Eye (tissue), 1 donor: ENCODE results near the gene UNK.

ENCODE experiments used
- DNase-seq: peaks from one replicate; pipeline ENCODE4 v3.0.0-alpha.2; 2015

Gene UNK, protein sequence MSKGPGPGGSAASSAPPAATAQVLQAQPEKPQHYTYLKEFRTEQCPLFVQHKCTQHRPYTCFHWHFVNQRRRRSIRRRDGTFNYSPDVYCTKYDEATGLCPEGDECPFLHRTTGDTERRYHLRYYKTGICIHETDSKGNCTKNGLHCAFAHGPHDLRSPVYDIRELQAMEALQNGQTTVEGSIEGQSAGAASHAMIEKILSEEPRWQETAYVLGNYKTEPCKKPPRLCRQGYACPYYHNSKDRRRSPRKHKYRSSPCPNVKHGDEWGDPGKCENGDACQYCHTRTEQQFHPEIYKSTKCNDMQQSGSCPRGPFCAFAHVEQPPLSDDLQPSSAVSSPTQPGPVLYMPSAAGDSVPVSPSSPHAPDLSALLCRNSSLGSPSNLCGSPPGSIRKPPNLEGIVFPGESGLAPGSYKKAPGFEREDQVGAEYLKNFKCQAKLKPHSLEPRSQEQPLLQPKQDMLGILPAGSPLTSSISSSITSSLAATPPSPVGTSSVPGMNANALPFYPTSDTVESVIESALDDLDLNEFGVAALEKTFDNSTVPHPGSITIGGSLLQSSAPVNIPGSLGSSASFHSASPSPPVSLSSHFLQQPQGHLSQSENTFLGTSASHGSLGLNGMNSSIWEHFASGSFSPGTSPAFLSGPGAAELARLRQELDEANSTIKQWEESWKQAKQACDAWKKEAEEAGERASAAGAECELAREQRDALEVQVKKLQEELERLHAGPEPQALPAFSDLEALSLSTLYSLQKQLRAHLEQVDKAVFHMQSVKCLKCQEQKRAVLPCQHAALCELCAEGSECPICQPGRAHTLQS

DNA sequence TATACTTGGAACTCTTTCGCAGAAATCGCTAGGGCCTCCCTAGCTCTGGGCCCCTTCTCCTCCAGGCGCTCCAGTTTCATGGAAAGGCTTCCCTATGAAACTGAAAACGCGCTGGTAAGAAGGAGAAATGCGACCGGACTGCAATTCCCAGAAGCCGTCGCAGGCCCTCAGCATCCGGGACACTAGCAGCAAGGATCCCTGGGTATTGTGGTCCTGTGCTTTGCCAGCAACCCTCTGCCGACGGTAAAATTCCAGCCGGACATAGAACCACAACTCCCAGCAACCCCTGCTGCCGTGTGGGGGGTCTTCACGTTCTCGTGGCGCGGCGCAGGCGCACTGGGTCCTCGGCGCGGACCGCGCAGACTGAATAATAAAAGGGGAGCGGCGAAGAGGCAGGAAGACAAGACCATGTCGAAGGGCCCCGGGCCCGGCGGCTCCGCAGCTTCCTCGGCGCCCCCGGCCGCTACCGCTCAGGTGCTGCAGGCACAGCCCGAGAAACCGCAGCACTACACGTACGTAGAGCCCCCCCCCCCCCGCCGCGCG lies at the start of gene UNK:
UNK (plus strand) TSS at position 334 of the 543 bp plus-strand sequence; CDS start at position 409, 75 bp downstream.
- DNase-seq = peak; percentile 100

DNA sequence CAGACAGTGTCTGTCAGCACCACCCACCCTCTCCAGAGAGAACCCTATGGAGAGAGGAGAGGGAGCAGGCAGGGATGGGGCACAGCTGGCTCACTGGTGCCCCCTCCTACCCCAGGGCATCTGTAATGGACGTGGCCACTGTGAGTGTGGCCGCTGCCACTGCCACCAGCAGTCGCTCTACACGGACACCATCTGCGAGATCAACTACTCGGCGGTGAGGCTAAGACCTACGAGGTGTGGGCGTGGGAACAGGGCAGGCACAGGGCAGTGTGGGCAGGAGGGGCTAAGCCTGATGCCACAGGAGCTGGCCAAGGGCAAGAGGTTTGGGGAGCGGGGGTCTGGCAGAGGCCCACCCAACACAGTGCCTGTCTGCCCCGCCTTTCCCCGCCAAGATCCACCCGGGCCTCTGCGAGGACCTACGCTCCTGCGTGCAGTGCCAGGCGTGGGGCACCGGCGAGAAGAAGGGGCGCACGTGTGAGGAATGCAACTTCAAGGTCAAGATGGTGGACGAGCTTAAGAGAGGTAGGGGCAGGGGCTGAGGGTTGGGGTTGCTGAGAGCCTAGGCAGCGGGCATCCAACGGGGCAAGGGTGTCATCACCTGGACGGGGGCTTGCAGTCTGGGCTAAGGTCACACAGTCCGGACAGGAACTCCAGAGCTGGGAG lies 48.3 kb upstream of the UNK start:
- no peak for DNase-seq

DNA sequence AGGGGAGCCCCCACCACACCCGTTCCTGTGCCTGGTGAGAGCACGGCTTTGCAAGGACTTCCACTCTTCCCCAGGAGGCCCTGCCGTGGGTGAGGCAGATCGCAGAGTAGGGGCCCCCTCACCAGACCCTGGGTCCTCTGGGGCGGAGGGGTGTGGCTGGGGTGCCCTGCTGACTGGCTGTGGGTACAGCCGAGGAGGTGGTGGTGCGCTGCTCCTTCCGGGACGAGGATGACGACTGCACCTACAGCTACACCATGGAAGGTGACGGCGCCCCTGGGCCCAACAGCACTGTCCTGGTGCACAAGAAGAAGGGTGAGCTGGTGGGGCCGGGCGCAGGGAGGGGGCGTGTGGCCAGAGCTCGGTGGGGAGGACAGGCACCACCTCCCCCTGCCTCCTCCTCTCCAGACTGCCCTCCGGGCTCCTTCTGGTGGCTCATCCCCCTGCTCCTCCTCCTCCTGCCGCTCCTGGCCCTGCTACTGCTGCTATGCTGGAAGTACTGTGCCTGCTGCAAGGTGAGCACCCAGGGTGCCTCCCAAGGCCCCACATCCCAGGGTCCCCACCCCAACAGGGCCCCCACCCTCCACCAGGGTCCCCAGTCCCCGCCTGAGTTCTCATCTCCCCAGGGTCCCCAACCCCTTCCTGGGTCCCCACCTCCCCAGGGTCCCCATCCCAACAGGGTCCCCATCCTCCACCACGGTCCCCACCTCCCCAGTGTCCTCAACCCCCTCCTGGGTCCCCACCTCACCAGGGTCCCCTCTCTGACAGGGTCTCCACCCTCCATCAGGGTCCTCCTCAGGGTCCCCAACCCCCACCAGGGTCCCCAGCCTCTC lies 47.3 kb upstream of the UNK start:
- no peak for DNase-seq

DNA sequence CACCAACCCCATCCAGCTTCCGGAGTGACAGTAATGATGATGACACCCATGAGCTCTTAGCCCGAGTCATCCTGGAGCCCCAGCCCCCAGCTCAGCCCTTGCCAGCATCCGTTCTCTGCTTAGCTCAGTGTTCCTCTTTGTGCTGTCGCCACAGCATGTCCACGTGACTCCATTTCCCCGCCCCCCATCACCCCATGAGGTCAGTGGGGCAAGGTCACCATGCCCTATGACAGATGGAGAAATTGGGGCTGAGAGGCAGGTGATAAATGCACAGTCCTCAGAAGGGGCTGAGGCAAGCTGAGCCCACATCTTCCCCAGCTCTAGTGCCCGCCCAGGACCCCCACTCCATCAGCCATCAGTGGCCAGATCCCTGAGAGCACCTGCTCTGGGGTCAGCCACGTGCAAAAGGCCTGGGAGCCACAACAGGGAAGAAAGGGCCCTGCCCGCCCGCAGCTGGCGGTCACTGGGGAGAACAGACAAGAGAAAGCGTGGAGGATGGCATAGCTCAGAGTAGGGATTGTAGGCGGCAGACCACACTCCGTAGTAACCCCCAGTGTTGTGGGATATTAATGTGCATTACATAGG lies 46.3 kb upstream of the UNK start:
- peak; percentile 14 for DNase-seq

GRCh38 chr17:75739174-75739573 lies 45.4 kb upstream of the UNK start:
- no peak for DNase-seq

GRCh38 chr17:75739801-75740200 lies 44.8 kb upstream of the UNK start:
- DNase-seq = no peak

DNA sequence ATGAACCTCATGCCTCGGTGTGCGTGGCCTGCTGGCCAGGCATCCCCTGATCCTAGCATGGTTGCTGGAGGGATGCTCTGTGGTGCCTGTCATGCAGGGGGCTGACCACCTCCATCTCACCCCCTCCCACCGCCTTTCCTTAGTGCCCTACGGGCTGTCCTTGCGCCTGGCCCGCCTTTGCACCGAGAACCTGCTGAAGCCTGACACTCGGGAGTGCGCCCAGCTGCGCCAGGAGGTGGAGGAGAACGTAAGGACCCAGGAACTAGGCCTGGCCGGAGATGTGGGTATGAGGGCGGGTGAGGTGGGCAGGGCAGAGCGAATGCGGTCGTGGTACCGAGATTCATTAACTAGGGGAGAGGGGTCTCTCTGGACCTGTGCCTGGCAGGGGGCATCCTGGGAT lies 44.4 kb upstream of the UNK start:
- DNase-seq = no peak

DNA sequence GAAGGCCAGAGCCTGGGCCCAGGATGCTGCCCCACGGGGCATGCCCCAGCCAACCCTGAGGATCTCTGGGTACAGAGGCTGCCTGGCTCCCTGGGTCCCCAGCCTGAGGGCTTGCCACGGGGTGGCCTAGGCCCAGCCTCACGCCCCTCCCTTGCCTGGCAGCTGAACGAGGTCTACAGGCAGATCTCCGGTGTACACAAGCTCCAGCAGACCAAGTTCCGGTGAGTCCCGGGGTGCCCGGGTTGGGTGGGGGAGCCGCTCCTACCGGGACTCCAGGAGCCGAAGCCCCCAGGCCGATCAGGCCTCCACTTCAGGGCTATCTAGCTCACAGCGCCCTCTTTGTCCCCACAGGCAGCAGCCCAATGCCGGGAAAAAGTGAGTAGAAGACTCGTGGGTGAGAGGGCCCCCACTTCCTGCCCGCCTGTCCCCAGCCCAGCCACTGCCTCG lies 44.0 kb upstream of the UNK start:
- DNase-seq = no peak

- no peak for DNase-seq
Measured at GRCh38 chr17:75742337-75742736, 42.3 kb upstream of the UNK start.

- no peak for DNase-seq
Measured at GRCh38 chr17:75743625-75744206, 40.9 kb upstream of the UNK start.

DNA sequence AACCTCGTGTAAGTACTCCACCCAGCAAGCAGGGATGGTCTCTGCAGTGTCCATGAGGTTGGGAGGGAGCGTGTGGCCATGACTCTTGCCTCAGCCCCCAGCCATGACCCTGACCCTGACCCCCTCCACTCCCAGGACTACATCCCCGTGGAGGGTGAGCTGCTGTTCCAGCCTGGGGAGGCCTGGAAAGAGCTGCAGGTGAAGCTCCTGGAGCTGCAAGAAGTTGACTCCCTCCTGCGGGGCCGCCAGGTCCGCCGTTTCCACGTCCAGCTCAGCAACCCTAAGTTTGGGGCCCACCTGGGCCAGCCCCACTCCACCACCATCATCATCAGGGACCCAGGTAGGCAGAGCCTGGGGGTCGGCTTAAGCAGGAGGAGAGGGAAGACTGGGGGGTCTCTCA lies 35.9 kb upstream of the UNK start:
- DNase-seq = no peak

- DNase-seq = peak; percentile 89
Measured at GRCh38 chr17:75749545-75750389, 34.8 kb upstream of the UNK start.

- DNase-seq = no peak
Measured at GRCh38 chr17:75750661-75751423, 33.8 kb upstream of the UNK start.

GRCh38 chr17:75751676-75752404 lies 32.8 kb upstream of the UNK start:
- no peak for DNase-seq

DNA sequence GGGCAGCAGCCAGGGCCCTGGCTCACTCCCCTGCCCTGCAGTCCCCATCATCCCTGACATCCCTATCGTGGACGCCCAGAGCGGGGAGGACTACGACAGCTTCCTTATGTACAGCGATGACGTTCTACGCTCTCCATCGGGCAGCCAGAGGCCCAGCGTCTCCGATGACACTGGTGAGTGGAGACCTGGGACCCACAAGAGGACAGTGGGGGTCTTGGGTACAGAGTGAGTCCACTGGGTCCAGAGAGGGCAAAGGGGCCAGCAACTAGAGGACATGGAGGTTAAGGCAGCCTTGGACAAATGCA lies 32.2 kb upstream of the UNK start:
- no peak for DNase-seq

DNA sequence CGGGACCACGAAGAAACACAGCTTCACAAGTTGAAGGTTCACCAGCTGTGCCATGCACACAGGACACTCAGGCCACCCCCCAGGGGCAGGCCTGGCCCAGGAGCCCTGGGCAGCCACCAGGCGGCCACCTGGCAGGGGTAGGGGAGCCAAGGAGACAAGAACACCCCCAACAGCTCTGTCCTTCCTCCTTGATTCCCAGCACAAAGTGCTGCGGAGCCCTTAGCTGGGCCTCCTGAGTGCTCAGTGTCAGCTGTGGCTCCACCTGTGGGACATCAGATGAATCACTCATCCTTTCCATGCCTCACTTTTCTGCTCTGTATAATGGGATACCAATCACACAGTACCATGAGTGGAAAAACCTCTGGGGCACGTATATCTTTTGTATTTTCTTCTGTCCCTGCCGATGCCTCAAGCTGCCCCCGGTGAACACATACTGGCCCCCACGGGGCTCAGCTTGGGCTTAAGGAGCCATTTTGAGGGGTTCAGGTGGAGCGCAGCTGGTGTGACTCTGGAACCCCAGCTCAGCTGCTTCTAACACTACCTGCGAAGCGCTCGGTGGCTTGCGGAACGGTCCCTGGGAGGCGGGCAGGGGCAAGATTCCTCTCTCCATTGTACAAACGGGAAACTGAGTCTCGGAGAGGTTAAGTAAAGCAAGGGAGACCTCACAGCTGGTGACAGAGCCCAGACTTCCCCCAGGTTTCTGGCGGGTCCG lies 31.6 kb upstream of the UNK start:
- no peak for DNase-seq

DNA sequence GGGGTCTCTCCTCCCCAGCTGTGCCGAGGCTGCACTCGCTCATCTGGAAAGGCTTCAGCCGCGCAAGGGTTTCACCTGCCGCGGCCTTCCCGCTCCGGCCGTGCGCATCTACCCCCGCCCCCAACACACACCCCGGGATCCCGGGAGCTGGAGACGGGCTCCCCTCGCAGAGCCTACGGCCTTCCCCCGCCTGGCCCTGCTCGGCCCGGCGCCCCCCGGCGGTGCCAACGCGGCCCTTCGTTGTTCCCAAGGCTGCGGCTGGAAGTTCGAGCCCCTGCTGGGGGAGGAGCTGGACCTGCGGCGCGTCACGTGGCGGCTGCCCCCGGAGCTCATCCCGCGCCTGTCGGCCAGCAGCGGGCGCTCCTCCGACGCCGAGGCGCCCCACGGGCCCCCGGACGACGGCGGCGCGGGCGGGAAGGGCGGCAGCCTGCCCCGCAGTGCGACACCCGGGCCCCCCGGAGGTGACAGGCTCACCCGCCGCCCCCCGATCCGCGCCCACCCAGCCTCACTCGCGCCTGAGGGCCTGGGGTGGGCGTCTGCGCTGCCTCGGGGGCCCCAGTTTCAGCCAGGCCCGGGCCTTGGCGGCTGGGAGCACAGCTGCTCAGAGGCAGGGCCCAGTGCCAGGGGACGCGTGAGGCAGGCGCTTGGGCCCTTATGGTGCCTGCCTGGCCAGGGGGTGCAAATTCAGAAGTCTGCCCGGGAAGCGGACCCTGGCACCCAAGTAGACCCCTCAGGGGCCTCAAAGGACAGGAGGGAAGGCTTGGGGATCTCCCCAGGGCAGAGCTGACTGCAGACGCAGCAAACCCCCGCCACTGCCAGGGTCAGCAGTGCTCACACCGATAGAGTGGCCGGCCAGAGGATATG lies 30.9 kb upstream of the UNK start:
- DNase-seq = peak; percentile 86
